Fibroblast of the conjunctiva (primary cell): ENCODE data around the gene HRNR.
"Not testable (repeated sequence)": the region's sequence is repeated elsewhere in the genome, so short reads cannot be mapped to it uniquely, and the experiment has no call there.

Experiments
- DNase-seq: peaks from one replicate; pipeline ENCODE4 v3.0.0-alpha.2; 2010; ENCODE audit warnings: low read depth

HRNR gene

GRCh38 chr1:152224093-152224492 is at the start of gene HRNR:
HRNR (minus strand) TSS chr1:152224193; CDS start chr1:152223253, 940 bp downstream.
- no peak for DNase-seq

DNA sequence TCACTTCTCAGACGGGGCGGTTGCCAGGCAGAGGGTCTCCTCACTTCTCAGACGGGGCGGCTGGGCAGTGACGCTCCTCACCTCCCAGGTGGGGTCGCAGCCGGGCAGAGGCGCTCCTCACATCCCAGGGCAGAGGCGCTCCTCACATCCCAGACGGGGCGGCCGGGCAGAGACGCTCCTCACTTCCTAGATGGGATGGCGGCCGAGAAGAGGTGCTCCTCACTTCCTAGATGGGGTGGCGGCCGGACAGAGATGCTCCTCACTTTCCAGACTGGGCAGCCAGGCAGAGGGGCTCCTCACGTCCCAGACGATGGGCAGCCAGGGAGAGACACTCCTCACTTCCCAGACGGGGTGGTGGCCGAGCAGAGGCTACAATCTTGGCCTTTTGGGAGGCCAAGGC is 32.4 kb upstream of the HRNR start:
- DNase-seq = not testable (repeated sequence)

DNA sequence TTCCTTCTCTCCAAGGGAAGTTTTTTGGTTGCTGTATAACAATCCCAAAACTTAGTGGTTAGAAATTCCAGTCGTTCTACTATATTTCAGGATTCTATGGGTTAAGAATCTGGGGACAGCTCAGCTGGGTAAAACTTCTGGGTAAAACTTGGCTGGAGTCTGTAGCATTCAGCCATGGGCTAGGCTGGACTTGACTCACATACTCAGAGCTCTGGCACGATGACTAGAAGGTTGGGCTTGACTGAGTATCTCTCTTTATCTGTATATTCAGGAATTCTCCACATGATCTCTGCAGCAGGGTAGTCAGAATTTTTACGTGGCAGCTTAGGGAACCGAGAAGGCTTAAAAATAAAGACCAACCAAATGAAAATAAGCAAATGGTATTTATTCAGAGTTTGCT is 28.2 kb upstream of the HRNR start:
- no peak for DNase-seq

GRCh38 chr1:152251391-152251790 is 27.4 kb upstream of the HRNR start:
- no peak for DNase-seq

DNA sequence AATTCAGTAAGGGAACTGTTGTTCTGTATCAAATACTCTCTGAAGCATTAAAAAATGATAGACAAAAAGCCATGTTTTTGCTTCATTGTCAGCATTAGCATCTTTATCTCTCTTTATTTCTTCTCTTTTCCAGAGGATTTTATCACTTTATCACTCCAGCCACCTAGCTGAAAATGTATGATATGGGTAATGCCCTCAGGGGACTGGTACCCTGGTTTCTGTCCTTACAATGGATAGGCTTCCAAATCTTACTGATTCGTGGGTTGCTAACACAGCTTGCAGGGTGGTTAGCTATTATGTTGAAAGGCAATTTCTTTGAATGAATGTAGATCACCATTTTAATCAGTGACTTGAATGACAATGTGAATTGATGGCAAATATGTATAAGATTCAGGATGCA is 23.3 kb upstream of the HRNR start:
- DNase-seq = no peak

GRCh38 chr1:152244576-152245273 is 20.7 kb upstream of the HRNR start:
- DNase-seq = no peak

- no peak for DNase-seq
Measured at GRCh38 chr1:152237093-152237492, 13.1 kb upstream of the HRNR start.

DNA sequence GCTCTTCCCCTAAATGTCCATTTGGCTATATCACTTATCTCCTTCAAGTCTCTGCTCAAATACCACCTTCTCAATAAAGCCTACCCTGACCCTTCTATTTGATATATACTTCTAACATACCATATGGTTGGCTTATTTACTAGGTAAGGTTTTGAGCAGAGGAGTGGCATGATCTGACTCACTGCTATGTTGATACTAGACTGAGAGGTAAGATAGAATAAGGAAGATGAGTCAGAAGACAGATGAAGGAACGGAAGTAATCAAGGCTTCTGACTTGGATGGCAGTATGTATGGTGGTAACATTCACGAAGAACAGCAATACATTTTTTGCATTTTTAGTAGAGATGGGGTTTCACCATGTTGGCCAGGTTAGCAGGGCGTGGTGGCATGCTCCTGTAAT is 4.8 kb upstream of the HRNR start:
- DNase-seq = no peak

DNA sequence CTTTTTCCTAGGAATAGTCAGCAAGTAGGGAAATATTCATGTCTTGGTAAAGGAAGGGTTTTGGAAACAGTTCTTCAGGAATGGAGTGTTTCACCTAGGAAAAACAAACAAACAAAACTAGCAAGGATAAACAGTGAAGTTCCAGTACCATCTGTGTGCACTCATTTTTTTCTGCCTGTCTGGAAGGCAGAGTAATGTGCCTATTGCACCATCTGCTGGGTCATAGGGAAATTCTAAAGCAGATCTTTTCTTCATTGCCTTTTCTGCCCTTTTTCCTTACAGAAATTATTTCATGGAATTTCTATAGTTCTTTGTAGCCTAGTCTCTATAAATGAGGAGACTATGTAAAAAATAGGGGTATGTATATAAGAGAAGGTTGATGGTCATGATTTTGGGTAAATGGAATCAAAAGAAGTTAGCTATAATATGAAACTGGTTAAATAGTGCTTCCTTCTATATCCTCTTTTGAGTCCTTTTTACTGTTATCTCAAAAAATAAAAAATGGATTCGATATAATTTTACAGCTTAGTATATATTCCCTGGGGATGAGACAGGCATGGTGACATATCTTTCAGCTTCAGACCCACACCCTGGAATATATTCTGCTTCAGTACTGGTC is 3.4 kb upstream of the HRNR start:
- no peak for DNase-seq

- no peak for DNase-seq
Measured at GRCh38 chr1:152225678-152226077, 1.7 kb upstream of the HRNR start.

DNA sequence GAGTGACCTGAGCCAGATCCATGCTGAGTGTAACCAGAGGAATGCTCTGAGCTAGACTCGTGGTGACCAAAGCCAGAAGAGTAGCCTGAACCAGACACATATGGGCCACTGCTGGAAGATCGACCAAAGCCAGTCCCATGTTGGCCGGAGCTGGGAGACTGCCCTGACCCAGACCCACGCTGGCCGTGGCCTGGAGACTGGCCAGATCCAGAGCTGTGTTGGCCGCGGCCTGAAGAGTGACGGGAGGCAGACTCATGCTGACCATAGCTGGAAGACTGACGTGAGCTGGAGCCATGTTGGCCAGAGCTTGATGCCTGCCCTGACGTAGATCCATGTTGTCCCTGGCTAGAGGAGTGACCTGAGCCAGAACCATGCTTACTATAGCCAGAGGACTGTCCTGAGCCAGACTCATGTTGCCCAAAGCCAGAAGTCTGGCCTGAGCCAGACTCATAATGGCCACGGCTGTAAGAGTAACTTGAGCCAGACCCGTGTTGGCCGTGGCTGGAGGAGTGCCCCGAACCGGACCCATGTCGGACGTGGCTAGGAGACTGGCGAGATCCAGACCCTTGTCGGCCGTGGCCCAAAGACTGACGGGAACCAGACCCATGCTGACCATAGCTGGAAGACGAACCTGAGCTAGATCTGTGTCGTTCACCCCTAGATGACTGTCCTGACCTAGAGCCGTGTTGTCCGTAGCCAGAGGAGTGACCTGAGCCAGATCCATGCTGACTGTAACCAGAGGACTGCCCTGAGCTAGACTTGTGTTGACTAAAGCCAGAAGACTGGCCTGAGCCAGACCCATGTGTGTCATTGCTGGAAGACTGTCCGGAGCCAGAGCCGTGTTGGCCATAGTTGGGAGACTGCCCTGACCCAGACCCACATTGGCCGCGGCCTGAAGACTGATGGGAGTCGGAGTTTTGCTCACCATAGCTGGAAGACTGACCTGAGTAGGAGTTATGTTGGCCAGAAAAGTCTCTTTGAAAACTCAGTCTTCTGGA is 3.5 kb downstream of the HRNR start:
- DNase-seq = no peak

- DNase-seq = not testable (repeated sequence)
Measured at GRCh38 chr1:152219438-152219837, 4.6 kb downstream of the HRNR start.

GRCh38 chr1:152218762-152219436 is 5.1 kb downstream of the HRNR start:
- no peak for DNase-seq

GRCh38 chr1:152215604-152216003 is 8.4 kb downstream of the HRNR start:
- not testable (repeated sequence) for DNase-seq

DNA sequence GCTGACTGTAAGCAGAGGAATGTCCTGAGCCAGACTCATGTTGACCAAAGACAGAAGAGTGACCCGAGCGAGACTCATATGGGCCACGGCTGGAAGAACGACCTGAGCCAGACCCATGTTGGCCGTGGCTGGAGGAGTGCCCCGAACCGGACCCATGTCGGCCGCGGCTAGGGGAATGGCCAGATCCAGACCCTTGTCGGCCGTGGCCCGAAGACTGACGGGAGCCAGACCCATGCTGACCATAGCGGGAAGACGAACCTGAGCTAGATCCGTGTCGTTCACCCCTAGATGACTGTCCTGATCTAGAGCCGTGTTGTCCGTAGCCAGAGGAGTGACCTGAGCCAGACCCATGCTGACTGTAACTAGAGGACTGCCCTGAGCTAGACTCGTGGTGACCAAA is 9.1 kb downstream of the HRNR start:
- not testable (repeated sequence) for DNase-seq

DNA sequence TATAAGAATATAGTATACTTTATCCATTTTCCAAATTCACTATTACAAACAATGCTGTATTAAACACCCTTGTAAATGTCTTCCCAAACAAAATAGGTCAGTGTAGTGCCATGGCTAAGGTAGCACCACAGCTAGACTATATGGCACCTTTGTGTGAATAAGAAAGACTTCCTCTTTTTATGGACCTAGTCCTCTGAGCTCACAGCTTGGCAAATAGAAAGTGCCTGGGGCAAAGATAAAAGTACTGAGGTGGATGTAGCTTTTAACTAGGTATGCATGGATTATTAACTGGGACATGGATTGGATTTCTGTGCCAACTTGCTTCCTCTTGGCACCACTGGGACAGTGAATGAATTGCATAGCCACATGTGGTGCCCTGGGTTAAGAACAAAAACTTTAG is 25.0 kb downstream of the HRNR start:
- DNase-seq = no peak

DNA sequence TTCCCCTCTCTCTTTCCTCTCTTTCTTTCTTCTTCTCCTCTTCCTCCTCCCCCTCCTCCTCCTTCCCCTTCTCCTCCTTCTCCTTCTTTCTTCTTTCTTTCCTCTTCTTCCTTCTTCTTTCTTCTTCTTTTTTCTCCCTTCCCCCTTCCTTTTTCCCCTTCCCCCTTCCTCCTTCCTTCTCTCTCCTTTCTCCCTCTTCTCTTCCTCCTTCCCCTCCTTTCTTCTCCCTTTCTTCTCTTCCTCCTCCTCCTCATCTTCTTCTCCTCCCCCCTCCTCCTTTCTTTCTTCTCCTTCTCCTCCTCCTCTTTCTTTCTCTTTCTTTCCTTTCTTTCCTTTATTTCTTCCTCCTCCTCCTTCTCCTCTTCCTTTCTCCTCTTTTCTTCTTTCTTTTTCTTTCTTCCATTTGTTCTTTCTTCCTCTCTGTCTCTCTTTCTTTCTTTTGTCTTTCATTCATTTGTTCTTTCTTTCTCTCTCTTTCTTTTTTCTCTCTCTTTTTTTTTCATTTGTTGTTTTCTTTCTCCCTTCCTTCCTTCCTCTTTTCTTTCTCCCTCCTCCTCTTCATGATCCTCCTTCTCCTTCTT is 26.5 kb downstream of the HRNR start:
- no peak for DNase-seq

- DNase-seq = no peak
Measured at GRCh38 chr1:152191711-152192110, 32.3 kb downstream of the HRNR start.

DNA sequence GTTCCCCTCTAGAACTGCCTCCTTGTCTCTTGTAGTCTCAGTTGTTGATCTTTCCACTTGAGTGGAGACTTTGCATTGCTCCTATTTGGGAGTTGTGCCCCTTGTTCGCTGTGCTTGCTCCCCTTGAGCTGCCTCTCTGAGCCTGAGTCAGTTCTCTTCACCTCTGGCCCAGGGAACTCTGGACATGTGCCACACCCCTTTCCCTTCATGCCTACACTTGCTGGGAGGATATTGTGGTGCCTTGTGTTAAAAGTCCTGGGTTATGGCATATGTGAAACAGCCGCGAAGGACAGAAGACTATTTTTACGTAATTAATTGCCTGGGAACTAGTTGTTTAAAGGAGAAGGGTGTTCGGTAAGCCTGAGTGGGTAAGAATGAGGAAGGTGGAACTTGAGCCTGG is 32.7 kb downstream of the HRNR start:
- DNase-seq = no peak

DNA sequence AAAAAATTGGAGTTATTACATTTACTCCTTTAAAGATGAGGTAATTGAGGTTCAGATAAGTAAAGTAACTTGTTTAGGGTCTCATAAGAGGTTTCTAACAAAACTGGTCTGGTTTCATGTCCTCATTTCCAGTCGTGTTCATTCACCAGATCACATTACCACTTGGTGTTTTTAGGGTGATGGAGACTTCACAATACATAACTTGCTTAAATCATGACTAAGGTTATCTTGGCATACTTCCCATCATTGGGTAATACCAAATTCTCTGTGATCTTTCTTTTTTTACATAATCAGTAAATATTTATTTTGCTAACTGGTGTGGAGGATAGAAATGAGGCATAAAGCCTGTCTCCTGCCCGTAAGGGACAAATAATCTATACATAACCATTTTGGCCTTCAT is 33.4 kb downstream of the HRNR start:
- no peak for DNase-seq

DNA sequence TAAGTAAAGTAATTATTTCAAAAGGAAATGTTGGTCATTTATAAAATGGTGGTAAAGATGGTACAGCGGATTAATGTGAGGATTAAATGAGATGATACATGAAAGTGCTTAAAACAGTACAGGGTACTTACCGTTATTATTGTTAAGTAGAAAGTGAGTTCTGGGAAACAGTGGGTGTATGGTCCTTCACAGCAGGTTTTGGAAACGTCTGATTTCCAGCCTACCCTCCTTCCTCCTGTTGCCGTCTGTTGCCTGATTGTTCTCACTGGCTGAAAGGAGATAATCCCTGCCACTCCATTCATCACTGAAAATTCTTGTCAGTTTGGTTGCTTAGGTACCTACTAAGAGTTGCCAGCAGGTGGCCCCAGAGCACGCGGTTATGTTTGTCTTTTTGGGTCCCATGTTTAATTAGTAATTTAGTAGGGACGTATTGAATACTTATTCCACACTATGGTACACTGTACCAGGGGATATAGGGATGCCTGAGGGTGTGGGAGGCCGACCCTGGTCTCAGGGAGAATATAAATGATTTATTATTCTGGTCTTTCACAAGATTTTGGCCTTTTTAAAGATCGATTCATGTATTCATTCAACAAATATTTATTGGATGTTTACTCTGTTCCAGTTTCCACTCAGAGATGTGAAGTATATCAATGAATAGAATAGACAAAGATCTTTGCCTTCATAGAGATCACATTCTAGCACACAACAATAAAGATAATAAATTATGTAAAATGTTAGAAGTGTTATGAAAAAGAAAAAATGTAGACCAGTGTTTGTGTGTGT is 34.1 kb downstream of the HRNR start:
- DNase-seq = peak; percentile 55
